GM18870 (cell line): ENCODE measurements around the gene DDX60.
"Not testable (repeated sequence)": the region's sequence is repeated elsewhere in the genome, so short reads cannot be mapped to it uniquely, and the experiment has no call there.

Experiments used
- ATAC-seq: cut with Tn5 transposase; IDR thresholded peaks from one replicate; pipeline ENCODE4 v1.9.1; 2021; ENCODE audit warnings: moderate library complexity; ENCODE audit not compliant: unreplicated experiment

DDX60 gene

GRCh38 chr4:168293386-168293975 lies 25.1 kb downstream of the DDX60 start:
- ATAC-seq = peak; percentile 64

DNA sequence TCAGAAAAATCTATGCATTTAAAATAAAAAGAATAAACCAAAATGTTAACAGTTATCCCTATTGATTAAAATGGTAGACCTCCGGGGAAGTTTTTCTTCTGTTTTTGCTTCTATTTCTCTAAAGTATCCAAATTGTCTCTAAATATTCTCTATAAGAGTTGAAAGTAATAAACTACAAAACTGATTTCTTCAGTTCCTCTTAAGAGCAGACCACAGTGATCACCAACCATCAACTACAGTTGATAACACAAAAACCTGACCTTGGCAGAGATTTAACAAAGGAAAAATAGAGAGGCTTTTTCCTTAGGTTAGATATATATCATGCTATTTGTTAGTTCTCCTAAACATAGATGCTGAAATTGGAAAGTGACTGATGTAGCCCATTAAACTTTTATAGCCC lies 27.3 kb downstream of the DDX60 start:
- no peak for ATAC-seq

DNA sequence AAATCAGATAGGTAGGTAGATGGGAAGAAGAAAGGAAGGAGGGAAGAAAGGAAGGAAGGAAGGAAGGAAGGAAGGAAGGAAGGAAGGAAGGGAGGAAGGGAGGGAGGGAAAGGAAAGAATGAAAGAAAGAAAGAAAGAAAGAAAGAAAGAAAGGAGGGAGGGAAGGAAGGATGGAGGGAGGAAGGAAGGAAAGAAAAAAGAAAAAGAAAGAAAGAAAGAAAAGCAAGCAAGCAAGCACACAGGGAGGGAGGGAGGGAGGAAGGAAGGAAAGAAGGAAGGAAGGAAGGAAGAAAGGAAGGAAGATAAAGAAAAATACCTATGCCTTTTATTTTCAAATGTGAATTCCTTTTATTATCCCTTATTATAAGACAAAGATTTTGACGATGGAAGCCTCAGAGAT lies 32.7 kb downstream of the DDX60 start:
- ATAC-seq = not testable (repeated sequence)

DNA sequence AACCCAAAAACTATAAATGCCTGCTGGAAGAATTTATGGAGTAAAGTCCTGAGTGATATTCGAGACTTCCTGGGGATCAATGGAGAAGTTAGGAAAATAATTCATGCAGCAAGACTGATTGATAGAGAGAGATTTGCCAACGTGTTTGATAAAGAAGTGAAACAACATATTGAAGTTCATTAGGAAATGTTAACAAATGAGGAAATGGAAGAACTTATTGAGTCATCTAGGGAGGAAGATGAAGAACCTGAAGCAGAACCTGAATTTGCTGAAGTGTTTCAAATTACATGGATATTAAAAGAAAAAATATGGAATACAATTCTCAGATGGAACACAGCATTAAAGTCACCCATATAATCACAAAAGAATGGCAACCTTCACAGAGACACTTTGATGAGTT lies 39.0 kb downstream of the DDX60 start:
- ATAC-seq = no peak

- no peak for ATAC-seq
Observed at GRCh38 chr4:168275836-168276235, 42.7 kb downstream of the DDX60 start.

DNA sequence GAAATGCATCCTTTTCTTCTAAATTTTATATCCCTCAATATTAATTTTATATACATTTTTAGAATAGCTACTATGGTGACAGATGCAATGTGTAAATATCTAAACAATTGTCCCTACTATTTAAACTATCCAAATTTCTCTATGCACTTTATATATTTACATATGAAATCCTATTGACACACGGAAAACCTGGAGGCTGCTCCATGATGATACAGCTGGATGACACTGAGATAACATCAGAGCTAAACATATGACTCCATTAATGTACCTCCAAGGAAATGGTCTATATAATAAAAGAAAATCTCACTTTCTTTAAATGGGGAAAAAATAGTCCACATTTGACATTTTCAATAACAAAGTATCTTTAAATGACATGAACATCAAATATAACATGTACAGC lies 43.7 kb downstream of the DDX60 start:
- ATAC-seq = no peak

- no peak for ATAC-seq
Observed at GRCh38 chr4:168273838-168274237, 44.7 kb downstream of the DDX60 start.

- ATAC-seq = no peak
Observed at GRCh38 chr4:168272488-168272887, 46.1 kb downstream of the DDX60 start.

GRCh38 chr4:168269896-168270295 lies 48.7 kb downstream of the DDX60 start:
- no peak for ATAC-seq

DNA sequence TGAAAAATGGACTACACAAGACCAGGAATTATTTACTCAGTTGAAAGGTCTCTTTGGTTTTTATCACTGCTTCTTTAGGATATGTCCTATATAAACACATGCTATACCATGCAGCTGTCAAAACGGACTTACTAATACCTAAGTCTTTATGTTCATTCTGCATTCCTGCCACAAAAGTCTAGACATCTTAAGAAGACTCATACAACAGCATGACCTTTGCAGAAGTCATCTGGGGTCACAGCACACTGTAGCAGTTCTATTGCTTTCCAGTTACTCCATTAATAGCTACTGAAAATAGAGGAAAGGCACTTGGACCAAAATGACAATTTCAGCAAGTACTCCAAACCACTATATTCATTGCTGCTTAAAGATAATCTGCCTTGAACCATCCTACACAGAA lies 53.2 kb downstream of the DDX60 start:
- no peak for ATAC-seq

GRCh38 chr4:168264903-168265302 lies 53.6 kb downstream of the DDX60 start:
- ATAC-seq = no peak

GRCh38 chr4:168263039-168263438 lies 55.5 kb downstream of the DDX60 start:
- no peak for ATAC-seq

GRCh38 chr4:168259096-168259495 lies 59.5 kb downstream of the DDX60 start:
- ATAC-seq = peak; percentile 76

- ATAC-seq = no peak
Observed at GRCh38 chr4:168257768-168258167, 60.8 kb downstream of the DDX60 start.

DNA sequence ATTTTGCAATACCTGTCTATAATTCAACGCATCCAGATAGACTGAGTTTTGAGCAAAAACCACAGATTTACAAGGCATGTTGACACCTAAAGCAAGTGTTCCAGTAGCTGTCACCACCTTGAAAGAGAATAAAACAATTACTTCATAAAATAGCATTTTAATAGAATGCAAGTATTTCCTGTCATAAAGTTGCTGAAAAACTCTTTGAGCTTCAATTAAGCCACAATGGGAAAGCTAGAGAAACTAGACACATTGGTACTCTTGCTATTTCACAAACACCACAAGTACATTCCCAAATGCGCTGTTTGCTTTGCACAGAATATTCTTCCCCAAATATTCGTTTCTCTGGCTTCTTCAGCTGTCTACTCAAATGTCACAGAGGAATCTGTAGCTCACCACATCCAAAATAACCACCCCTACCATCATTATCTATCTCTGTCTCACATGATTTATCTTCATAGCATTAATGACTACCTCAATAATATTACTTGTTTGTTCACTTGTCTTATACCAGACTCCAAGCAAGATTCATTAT lies 70.3 kb downstream of the DDX60 start:
- ATAC-seq = no peak

DNA sequence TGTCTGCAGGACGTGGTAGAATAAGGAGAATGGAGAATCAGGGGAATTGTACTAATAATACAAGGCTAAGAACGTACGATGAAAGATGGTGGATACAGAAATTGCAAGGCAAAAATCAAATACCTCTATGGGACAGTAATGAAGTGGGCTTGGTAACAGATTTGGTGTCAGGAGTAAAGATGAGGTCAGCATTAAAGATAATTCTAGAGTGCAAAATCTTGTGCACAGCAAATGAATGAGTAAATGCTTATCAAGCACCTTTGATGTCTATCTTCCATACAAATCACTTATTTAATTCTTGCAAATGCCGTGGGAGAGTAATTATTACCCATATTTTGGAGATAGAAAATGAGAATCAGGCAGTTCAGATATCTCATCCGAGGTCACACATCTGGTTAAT lies 70.9 kb downstream of the DDX60 start:
- ATAC-seq = no peak

DNA sequence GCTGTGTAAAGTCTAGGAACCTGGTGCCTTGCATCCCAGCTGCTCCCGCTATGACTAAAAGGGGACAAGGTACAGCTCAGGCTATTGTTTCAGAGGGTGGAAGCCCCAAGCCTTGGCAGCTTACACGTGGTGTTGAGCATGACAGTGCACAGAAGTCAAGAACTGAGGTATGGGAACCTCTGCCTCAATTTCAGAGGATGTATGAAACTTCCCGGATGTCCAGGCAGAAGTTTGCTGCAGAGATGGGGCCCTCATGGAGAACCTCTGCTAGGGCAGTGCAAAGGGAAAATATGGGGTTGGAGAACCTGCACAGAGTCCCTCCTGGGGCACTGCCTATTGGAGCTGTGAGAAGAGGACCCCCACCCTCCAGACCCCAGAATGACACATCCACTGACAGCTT lies 76.6 kb downstream of the DDX60 start:
- no peak for ATAC-seq

DNA sequence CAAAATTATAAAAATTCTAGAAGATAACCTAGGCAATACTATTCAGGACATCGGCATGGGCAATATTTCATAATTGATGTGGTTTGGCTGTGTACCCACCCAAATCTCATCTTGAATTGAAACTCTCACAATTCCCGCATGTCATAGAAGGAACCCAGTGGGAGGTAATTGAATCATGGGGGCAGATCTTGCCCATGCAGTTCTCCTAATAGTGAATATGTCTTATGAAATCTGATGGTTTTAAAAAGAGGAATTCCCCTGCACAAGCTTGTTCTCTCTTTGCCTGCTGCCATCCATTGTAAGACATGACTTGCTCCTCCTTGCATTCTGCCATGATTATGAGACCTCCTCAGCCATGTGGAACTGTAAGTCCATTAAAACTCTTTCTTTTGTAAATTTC lies 77.7 kb downstream of the DDX60 start:
- no peak for ATAC-seq

DNA sequence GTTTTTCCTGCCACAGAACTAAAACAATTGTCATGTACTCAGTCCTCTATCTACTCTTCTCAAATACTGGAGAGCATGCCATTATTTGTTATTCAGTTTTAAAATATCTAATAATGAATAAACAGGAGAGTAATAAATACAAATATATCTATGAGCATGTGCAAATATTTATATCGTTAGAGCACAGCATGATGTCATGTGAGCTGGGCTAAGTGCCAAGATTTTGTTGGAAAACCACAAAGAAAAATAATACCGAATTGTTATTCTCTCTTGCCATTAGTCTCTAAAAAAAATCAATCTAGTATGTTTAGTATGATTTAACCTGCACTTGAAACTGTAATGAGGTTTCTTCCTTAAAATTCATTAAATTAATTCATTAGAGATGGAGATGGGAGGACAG lies 97.3 kb downstream of the DDX60 start:
- no peak for ATAC-seq

- no peak for ATAC-seq
Observed at GRCh38 chr4:168220893-168221292, 97.7 kb downstream of the DDX60 start.

DNA sequence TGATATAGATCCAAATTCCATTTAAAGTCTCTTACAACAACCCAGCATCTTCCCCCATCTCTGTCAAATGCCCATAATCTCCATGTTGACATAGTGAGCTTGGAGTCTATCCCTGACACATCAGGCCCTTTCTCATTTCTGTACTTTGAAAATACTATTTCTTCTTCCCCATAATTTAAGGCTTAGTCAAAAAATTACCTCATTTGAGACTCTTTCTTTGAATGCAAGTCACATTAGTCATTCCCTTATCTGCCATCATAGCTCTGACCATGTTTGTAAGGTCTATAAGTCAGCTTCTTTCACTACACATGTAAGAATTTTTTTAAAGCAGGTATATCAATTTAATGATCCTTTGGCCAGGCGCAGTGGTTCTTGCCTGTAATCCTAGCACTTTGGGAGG lies 99.9 kb downstream of the DDX60 start:
- no peak for ATAC-seq

DNA sequence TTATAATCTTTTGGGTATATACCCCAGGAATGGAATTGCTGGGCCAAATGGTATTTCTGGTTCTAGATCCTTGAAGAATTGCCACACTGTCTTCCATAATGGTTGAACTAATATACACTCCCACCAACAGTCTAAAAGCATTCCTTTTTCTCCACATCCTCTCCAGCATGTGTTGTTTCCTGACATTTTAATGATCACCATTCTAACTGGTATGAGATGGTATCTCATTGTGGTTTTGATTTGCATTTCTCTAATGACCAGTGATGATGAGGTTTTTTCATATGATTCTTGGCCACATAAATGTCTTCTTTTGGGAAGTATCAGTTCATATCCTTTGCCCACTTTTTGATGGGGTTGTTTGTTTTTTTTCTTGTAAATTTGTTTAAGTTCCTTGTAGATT lies 105.0 kb downstream of the DDX60 start:
- not testable (repeated sequence) for ATAC-seq

GRCh38 chr4:168212656-168213055 lies 105.9 kb downstream of the DDX60 start:
- ATAC-seq = no peak
